ENCODE measurements around the gene DSC1. TPM values are rescaled to one million over a fixed set of nuclear protein-coding genes. Genes with fewer than 3 reads are reported as not detected.

Gene DSC1, protein sequence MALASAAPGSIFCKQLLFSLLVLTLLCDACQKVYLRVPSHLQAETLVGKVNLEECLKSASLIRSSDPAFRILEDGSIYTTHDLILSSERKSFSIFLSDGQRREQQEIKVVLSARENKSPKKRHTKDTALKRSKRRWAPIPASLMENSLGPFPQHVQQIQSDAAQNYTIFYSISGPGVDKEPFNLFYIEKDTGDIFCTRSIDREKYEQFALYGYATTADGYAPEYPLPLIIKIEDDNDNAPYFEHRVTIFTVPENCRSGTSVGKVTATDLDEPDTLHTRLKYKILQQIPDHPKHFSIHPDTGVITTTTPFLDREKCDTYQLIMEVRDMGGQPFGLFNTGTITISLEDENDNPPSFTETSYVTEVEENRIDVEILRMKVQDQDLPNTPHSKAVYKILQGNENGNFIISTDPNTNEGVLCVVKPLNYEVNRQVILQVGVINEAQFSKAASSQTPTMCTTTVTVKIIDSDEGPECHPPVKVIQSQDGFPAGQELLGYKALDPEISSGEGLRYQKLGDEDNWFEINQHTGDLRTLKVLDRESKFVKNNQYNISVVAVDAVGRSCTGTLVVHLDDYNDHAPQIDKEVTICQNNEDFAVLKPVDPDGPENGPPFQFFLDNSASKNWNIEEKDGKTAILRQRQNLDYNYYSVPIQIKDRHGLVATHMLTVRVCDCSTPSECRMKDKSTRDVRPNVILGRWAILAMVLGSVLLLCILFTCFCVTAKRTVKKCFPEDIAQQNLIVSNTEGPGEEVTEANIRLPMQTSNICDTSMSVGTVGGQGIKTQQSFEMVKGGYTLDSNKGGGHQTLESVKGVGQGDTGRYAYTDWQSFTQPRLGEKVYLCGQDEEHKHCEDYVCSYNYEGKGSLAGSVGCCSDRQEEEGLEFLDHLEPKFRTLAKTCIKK
- polyA plus RNA-seq (2013, experiment 1 of 4), result not detected
- not detected for polyA plus RNA-seq (2013, experiment 2 of 4)
- polyA plus RNA-seq (2013, experiment 3 of 4), result not detected
- not detected for polyA plus RNA-seq (2013, experiment 4 of 4)

DNA sequence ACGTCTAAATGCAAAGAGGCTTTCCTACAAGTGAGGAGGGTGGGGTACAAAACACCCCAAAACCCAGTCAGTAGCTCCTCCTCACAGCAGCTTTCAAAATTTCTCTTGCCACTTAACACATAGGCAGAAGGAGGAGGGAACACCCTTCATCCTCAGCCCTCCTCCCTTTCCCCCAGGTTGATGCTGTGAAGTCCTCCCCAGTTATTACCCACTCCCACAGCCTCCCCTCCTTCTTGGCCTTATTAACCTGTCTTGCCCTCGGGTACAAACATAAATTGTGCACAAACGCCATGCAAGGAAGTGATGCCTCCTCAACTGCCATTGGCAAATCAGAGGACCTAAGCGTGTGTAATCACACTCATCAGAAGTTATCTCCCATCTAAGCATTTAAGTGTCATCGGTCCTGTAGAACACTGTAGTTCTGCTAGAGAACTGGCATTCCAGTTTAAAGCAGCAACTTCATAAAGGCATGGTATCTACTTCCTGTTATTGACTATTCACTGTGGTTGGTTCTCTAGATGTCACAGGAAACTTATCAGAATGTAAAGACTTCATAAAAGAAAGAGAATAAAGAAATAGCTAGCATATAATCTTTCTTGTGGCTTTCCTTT is at the start of gene DSC1:
DSC1 (minus strand) TSS at position 32 of the 611 bp plus-strand sequence. CDS start 262 bp downstream, outside the sequence.
- Histone ChIP-seq H3K4me3 (ENCODE audit: insufficient read depth, low read depth, low read length) (no peak within 1 kb of the TSS), H3K27ac (ENCODE audit: insufficient read depth, low read depth, low read length, poor library complexity, severe bottlenecking) (no peak within 1 kb of the TSS), H3K9me3 (ENCODE audit: control insufficient read depth, low read length) (no peaks in the 10 kb centered on the region), H3K36me3 (ENCODE audit: control insufficient read depth, insufficient read depth, low read length) (no peaks in the 10 kb centered on the region), H3K4me1 (ENCODE audit: control insufficient read depth, insufficient read depth, low read length) (peaks cover 8% of the 10 kb centered on the region), H3K27me3 (ENCODE audit: control insufficient read depth, insufficient read depth, low read length, poor library complexity, severe bottlenecking) (no peaks in the 10 kb centered on the region)
- WGBS, 2 experiments, result 88 to 89% methylated on average over 5 of the region's 5 CpGs

DNA sequence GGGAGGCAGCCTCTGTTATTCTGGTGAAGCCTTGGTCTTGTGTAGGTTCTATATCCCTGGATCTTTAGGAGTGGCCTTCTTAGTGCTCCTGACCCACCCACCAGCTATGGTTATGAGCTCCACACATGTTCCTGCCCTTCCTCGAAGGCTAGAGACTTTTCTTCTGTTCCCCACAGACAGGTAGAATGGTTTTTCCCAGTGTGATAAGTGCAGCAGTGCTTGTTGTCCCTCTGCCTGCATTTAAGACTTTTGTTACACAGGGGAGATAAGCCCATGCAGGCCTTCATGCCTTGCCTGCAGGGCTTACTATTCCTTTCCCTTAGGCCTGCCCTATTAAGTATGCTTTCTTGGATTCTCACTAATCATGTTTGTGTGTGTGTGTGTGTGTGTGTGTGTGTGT is 48.4 kb upstream of the DSC1 start:
- Histone ChIP-seq H3K27me3 (ENCODE audit: control insufficient read depth, insufficient read depth, low read length, poor library complexity, severe bottlenecking) (no peaks in the 10 kb centered on the region), H3K4me1 (ENCODE audit: control insufficient read depth, insufficient read depth, low read length) (peaks cover 8% of the 10 kb centered on the region), H3K36me3 (ENCODE audit: control insufficient read depth, insufficient read depth, low read length) (no peaks in the 10 kb centered on the region), H3K4me3 (ENCODE audit: insufficient read depth, low read depth, low read length) (no peak overlapping the region), H3K9me3 (ENCODE audit: control insufficient read depth, low read length) (no peaks in the 10 kb centered on the region), H3K27ac (ENCODE audit: insufficient read depth, low read depth, low read length, poor library complexity, severe bottlenecking) (no peak overlapping the region)
- WGBS, 2 experiments, result 92 to 100% methylated on average over 1 of the region's 1 CpG

DNA sequence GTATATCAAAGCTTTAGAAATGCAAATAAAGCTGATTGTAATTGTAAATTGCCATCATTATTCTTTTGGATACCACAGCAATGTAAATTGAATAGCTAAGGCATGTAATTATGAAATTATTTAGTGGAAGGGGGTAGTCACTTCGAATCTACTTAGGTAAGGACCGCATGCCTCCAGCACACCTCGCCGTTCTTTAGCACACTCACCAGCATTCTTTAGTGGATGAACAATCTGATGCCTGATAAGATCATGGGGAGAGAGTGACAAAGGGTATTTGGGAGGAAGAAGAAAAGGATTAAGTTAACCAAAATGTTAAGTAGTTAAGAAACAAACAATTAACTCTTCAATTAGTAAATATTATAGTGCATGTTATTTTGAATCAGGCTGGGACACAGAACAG is 46.4 kb upstream of the DSC1 start:
- no peak overlapping the region for H3K4me3 ChIP-seq (ENCODE audit: insufficient read depth, low read depth, low read length)

DNA sequence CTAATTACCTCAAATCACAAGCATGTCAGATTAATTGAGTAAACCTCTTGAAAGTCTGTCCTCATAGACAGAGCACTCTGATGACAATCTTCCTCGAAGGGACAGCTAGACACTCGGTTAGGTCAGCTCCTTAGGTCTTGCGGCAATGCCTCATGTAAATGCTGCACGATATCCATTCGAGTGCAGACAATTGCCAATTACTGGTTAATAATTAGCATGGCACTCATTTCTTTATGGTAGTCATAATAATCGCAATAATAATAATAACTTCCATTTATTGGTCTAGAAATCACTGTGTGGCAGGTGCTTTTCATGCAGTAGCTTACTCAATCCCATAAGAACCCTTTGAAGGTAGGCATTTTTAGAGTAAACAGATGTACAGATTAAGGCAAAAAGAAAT is 44.7 kb upstream of the DSC1 start:
- Histone ChIP-seq H3K27ac (ENCODE audit: insufficient read depth, low read depth, low read length, poor library complexity, severe bottlenecking) (no peak overlapping the region), H3K9me3 (ENCODE audit: control insufficient read depth, low read length) (no peaks in the 10 kb centered on the region)

More for the DNA sequence above, 46.4 kb upstream of the DSC1 start:
- H3K9me3 ChIP-seq (ENCODE audit: control insufficient read depth, low read length), result no peaks in the 10 kb centered on the region
- H3K27ac ChIP-seq (ENCODE audit: insufficient read depth, low read depth, low read length, poor library complexity, severe bottlenecking), result no peak overlapping the region
- WGBS, 2 experiments, result 66 to 78% methylated on average over 4 of the region's 4 CpGs
- H3K36me3 ChIP-seq (ENCODE audit: control insufficient read depth, insufficient read depth, low read length), result no peaks in the 10 kb centered on the region
- no peaks in the 10 kb centered on the region for H3K27me3 ChIP-seq (ENCODE audit: control insufficient read depth, insufficient read depth, low read length, poor library complexity, severe bottlenecking)
- H3K4me1 ChIP-seq (ENCODE audit: control insufficient read depth, insufficient read depth, low read length), result peaks cover 8% of the 10 kb centered on the region

DNA sequence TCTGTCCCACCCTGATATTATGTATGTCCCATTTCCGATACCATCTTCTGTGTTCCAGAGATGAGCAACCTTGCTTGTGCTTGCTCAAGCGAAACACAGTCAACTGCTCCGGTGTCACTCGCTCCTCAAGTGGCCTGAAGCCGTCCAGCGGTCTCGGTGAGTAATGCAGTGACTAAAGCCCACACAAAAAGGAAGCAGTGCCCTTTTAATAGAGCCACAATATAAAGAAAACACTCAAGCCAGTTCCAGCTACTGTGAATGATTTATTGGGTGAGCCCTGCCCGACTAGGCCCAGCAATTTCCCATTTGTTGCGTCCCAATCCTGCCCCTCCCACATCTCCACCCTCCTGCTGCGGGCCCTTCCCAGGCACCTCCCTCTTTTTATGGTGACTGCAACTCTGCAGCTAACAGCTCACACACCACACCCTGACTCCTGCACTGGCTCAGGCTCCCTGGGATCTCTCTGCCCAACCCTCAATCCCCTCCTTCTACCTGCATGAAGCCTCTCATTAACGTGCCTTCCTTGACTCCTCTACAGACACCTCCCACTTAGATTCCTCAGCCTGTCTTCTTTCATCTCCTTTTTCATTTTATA is 44.2 kb upstream of the DSC1 start:
- peaks cover 8% of the 10 kb centered on the region for H3K4me1 ChIP-seq (ENCODE audit: control insufficient read depth, insufficient read depth, low read length)
- H3K36me3 ChIP-seq (ENCODE audit: control insufficient read depth, insufficient read depth, low read length), result no peaks in the 10 kb centered on the region
- no peak overlapping the region for H3K27ac ChIP-seq (ENCODE audit: insufficient read depth, low read depth, low read length, poor library complexity, severe bottlenecking)
- 63 to 70% methylated on average over 11 of the region's 11 CpGs for WGBS, 2 experiments
- H3K4me3 ChIP-seq (ENCODE audit: insufficient read depth, low read depth, low read length), result no peak overlapping the region
- no peaks in the 10 kb centered on the region for H3K9me3 ChIP-seq (ENCODE audit: control insufficient read depth, low read length)
- no peaks in the 10 kb centered on the region for H3K27me3 ChIP-seq (ENCODE audit: control insufficient read depth, insufficient read depth, low read length, poor library complexity, severe bottlenecking)

More for the DNA sequence above, 44.7 kb upstream of the DSC1 start:
- H3K4me1 ChIP-seq (ENCODE audit: control insufficient read depth, insufficient read depth, low read length), result peaks cover 8% of the 10 kb centered on the region
- no peaks in the 10 kb centered on the region for H3K36me3 ChIP-seq (ENCODE audit: control insufficient read depth, insufficient read depth, low read length)
- H3K4me3 ChIP-seq (ENCODE audit: insufficient read depth, low read depth, low read length), result no peak overlapping the region
- H3K27me3 ChIP-seq (ENCODE audit: control insufficient read depth, insufficient read depth, low read length, poor library complexity, severe bottlenecking), result no peaks in the 10 kb centered on the region
- WGBS, 2 experiments, result 92% methylated on average over 5 to 6 of the region's 6 CpGs

DNA sequence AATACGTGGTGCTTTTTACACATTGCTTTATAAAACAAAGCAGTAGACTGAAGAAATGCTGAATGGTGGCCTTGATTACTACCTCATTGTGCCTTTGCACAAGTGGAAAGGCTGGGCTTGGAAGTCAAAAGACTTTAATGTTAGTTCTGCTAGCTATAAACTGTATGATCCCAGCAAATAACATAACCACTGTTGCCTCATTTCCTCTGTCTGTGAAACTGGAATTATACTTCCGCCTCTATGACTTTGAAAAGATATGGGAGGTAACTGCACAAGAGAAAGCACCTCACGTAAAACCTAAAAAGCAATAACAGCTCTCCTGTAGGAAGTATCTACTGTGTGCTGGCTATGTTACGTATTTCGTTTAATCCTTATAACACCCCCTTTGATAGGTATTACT is 43.4 kb upstream of the DSC1 start:
- Histone ChIP-seq H3K4me1 (ENCODE audit: control insufficient read depth, insufficient read depth, low read length) (peaks cover 8% of the 10 kb centered on the region), H3K9me3 (ENCODE audit: control insufficient read depth, low read length) (no peaks in the 10 kb centered on the region), H3K27me3 (ENCODE audit: control insufficient read depth, insufficient read depth, low read length, poor library complexity, severe bottlenecking) (no peaks in the 10 kb centered on the region), H3K36me3 (ENCODE audit: control insufficient read depth, insufficient read depth, low read length) (no peaks in the 10 kb centered on the region), H3K27ac (ENCODE audit: insufficient read depth, low read depth, low read length, poor library complexity, severe bottlenecking) (no peak overlapping the region), H3K4me3 (ENCODE audit: insufficient read depth, low read depth, low read length) (no peak overlapping the region)
- WGBS, 2 experiments, result 95 to 98% methylated on average over 4 to 5 of the region's 5 CpGs

DNA sequence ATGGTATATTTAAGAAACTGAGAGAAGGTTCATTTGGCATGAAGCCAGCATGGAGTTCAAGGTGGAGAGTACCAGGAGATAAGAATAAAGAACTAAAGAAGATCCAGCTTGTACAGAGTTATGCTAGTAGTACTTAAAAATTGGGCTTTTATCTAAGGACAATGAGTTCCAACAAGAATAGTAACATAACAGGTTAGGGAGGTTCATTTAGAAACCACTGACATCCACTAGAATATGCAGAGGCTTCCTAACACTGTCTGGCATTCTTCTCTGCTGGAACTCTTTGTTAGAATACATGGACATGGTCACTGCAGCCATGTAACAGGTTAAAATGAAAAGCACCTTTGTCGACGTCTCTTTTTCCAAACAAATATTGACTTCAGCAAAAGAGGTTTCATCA is 42.6 kb upstream of the DSC1 start:
- 86 to 90% methylated on average over 2 of the region's 2 CpGs for WGBS, 2 experiments

DNA sequence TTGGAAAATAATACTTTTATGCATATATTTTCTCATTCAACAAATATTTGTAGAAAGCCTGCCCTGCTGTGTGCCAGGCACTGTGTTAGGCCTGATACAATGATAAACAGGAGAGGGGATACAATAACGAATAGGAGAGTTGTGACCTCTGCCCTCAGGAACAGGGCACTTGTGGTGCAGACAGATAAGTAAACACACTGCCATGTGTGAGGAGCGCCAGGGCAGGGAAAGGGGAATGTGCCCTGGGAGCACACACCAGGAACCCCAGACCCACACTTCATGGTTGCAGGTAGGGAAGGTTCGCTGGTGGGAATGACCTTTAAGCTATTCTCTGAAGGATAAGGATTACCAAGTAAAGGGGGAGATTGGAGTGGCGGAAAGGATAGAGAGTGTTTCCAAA is 42.2 kb upstream of the DSC1 start:
- Histone ChIP-seq H3K4me1 (ENCODE audit: control insufficient read depth, insufficient read depth, low read length) (peaks cover 8% of the 10 kb centered on the region), H3K9me3 (ENCODE audit: control insufficient read depth, low read length) (no peaks in the 10 kb centered on the region), H3K27me3 (ENCODE audit: control insufficient read depth, insufficient read depth, low read length, poor library complexity, severe bottlenecking) (no peaks in the 10 kb centered on the region), H3K27ac (ENCODE audit: insufficient read depth, low read depth, low read length, poor library complexity, severe bottlenecking) (no peak overlapping the region), H3K4me3 (ENCODE audit: insufficient read depth, low read depth, low read length) (no peak overlapping the region), H3K36me3 (ENCODE audit: control insufficient read depth, insufficient read depth, low read length) (no peaks in the 10 kb centered on the region)
- 93% methylated on average over 4 of the region's 4 CpGs for WGBS, 2 experiments

More for the DNA sequence above, 42.6 kb upstream of the DSC1 start:
- Histone ChIP-seq H3K36me3 (ENCODE audit: control insufficient read depth, insufficient read depth, low read length) (no peaks in the 10 kb centered on the region), H3K9me3 (ENCODE audit: control insufficient read depth, low read length) (no peaks in the 10 kb centered on the region), H3K4me3 (ENCODE audit: insufficient read depth, low read depth, low read length) (no peak overlapping the region), H3K27me3 (ENCODE audit: control insufficient read depth, insufficient read depth, low read length, poor library complexity, severe bottlenecking) (no peaks in the 10 kb centered on the region), H3K27ac (ENCODE audit: insufficient read depth, low read depth, low read length, poor library complexity, severe bottlenecking) (no peak overlapping the region), H3K4me1 (ENCODE audit: control insufficient read depth, insufficient read depth, low read length) (peaks cover 8% of the 10 kb centered on the region)

DNA sequence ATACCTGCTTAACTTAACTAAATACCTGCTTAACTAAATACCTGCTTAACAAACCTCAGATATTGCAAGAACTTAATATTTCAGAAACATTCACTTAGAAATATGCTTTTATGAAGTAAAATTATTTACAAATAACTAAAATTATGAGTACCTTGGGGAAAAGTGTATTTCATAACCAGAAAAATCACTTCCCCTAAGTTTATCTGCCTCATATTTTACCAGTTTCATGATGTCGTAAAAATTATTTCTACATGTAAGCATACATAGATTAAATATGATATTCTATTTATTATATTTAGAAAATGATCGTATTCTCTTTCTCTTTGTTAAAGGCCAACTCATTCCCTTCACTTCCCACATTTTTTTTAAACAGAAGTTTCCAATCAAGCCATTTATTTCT is 41.5 kb upstream of the DSC1 start:
- Histone ChIP-seq H3K4me1 (ENCODE audit: control insufficient read depth, insufficient read depth, low read length) (peaks cover 8% of the 10 kb centered on the region), H3K27me3 (ENCODE audit: control insufficient read depth, insufficient read depth, low read length, poor library complexity, severe bottlenecking) (no peaks in the 10 kb centered on the region), H3K27ac (ENCODE audit: insufficient read depth, low read depth, low read length, poor library complexity, severe bottlenecking) (no peak overlapping the region), H3K9me3 (ENCODE audit: control insufficient read depth, low read length) (no peaks in the 10 kb centered on the region), H3K36me3 (ENCODE audit: control insufficient read depth, insufficient read depth, low read length) (no peaks in the 10 kb centered on the region), H3K4me3 (ENCODE audit: insufficient read depth, low read depth, low read length) (no peak overlapping the region)
- 100% methylated on average over 1 of the region's 2 CpGs; no CpG with 5 or more reads in 1 of the 2 experiments for WGBS, 2 experiments
